ENCODE data around the gene FDXACB1. TPM values are rescaled to one million over a fixed set of nuclear protein-coding genes. Genes with fewer than 3 reads are reported as not detected.

Gene FDXACB1
- total RNA-seq, 4 donors from 2014 or later = 3.5 to 5.6 (median 3.9) TPM

DNA sequence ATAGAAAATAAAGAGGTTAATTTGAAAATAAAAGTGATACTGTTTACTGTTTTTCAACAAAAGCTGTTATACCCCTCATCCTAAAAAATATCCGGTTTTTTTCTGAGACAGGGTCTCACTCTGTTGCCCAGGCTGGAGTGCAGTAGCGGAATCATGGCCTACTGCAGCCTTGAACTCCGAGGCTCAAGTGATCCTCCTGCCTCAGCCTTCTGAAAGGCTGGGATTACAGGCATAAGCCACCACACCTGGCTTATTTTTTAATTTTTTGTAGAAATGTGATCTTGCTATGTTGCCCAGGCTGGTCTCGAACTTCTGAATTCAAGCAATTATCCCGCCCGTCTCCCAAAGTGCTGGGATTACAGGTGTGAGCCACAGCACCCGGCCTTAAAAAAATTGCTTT is 43.3 kb downstream of the FDXACB1 start:
- Histone ChIP-seq H3K4me3 (no peak overlapping the region), H3K4me1 (no peaks in the 10 kb centered on the region), H3K9me3 (no peaks in the 10 kb centered on the region), H3K36me3 (peaks cover 37% of the 10 kb centered on the region), H3K27ac (no peak overlapping the region), H3K27me3 (no peaks in the 10 kb centered on the region)
- WGBS = over 99% methylated on average over 7 of the region's 7 CpGs
- DNase-seq (ENCODE audit: low spot score in 2 of 2) = no peak
- TF ChIP-seq, protein P1, sequence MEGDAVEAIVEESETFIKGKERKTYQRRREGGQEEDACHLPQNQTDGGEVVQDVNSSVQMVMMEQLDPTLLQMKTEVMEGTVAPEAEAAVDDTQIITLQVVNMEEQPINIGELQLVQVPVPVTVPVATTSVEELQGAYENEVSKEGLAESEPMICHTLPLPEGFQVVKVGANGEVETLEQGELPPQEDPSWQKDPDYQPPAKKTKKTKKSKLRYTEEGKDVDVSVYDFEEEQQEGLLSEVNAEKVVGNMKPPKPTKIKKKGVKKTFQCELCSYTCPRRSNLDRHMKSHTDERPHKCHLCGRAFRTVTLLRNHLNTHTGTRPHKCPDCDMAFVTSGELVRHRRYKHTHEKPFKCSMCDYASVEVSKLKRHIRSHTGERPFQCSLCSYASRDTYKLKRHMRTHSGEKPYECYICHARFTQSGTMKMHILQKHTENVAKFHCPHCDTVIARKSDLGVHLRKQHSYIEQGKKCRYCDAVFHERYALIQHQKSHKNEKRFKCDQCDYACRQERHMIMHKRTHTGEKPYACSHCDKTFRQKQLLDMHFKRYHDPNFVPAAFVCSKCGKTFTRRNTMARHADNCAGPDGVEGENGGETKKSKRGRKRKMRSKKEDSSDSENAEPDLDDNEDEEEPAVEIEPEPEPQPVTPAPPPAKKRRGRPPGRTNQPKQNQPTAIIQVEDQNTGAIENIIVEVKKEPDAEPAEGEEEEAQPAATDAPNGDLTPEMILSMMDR (IDR thresholded peaks at IDR 0.05) = no peak
- TF ChIP-seq POLR2A (IDR thresholded peaks at IDR 0.05) (no peak), POLR2AphosphoS5 (IDR thresholded peaks at IDR 0.05) (no peak), EP300 (IDR thresholded peaks at IDR 0.05) (no peak)

DNA sequence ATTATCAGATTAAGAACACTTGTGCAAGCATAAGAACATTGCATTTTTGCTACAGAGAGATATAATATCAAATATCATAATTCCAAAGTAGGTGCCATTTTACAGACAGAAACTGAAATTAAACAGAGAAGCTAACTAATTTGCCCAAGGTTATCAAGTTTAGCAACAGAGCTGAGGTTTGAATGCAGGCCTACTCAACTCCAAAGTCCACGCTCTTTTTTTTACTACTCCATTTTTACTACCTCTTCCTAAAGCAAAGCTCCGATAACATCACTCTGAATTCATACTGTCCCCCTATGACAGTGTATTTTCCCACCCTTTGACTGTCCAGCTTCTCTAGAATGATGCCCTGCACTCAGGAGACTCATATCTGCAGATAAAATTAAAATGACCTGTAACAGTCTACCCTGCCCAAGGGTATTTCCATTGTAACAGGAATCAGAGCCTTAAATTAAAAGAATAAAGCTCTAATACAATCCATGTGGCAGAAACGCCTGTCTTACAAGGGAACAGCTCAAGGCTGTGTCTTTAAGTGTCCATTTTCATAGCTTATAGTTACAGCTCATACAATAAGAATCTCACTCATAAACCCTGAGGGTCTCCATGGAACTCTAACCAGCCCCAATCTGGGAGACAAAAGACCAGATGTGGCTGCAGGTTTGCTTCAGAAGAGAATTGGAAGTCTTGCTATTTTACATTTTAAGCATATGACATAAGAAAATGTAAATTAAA is 44.4 kb downstream of the FDXACB1 start:
- H3K36me3 ChIP-seq = peaks cover 40% of the 10 kb centered on the region

DNA sequence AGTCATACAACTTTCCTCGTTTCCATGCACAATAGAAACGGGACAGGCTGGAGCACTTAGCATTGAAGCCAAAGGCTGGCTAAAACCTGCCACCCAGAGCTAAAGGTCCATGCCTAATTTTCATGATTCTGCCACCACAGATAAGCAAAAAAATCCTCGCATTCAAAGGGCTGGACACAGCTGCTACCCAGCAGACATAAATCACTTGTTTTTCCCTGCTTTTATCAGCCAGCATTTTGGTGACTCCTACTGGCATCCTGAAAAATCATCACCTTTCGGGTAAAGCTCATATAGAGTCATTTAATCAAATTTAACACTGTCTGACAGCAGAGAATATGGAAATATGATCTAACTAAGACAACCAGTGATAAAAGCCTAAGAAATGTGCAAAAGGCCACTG is 45.4 kb downstream of the FDXACB1 start:
- Histone ChIP-seq H3K9me3 (no peaks in the 10 kb centered on the region), H3K4me1 (no peaks in the 10 kb centered on the region), H3K27me3 (no peaks in the 10 kb centered on the region), H3K36me3 (peaks cover 40% of the 10 kb centered on the region), H3K27ac (no peak overlapping the region), H3K4me3 (no peak overlapping the region)
- 67% methylated on average over 4 of the region's 4 CpGs for WGBS
- no peak for TF ChIP-seq POLR2AphosphoS5 (IDR thresholded peaks at IDR 0.05)
- TF ChIP-seq, protein P1 (IDR thresholded peaks at IDR 0.05) = no peak
- no peak for TF ChIP-seq POLR2A (IDR thresholded peaks at IDR 0.05)
- TF ChIP-seq EP300 (IDR thresholded peaks at IDR 0.05) = no peak
- DNase-seq (ENCODE audit: low spot score in 2 of 2) = no peak

More for the DNA sequence above, 44.4 kb downstream of the FDXACB1 start:
- H3K4me1 ChIP-seq = no peaks in the 10 kb centered on the region
- no peaks in the 10 kb centered on the region for H3K27me3 ChIP-seq
- DNase-seq (ENCODE audit: low spot score in 2 of 2) = no peak
- TF ChIP-seq POLR2A (IDR thresholded peaks at IDR 0.05) (no peak), POLR2AphosphoS5 (IDR thresholded peaks at IDR 0.05) (no peak), EP300 (IDR thresholded peaks at IDR 0.05) (no peak)
- TF ChIP-seq, protein P1 (IDR thresholded peaks at IDR 0.05) = no peak
- 91% methylated on average over 3 of the region's 3 CpGs for WGBS
- no peaks in the 10 kb centered on the region for H3K9me3 ChIP-seq
- no peak overlapping the region for H3K4me3 ChIP-seq
- no peak overlapping the region for H3K27ac ChIP-seq

DNA sequence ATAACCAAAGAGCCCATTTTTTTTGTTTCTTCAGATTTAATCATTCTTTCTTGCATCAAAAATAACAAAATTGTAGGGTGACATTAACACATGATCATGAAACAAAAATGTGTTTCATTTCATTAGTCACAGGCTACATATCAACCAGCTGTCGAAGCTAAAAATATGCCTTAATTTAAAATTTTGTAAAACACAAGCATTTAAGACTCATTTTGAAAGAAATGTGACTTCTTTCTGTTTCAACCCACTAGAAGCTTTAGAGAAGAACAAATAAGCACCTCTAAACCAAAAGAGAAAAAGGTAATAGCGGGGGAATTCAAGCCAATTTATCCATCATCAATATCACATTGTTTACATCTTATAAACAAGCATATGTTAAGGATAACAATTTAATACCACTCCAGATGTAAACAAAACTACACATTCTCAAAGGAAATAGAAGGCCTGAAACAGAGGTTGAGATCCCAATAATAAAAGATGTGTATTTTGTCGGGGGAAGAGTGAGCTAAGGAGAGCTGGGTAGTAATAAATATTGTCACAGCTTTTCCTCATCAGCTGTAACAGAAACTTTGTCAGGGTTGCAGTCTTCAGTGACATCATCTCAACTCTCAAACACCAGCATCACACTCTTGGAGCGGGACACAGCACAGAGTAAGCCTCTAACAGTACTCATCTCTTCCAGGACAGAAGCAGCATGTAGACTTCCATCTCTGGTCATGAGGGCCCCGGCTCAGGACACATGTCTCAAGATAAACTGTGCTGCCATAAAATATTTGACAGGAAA is 49.6 kb downstream of the FDXACB1 start:
- TF ChIP-seq EP300 (IDR thresholded peaks at IDR 0.05) (no peak), POLR2A (IDR thresholded peaks at IDR 0.05) (no peak), POLR2AphosphoS5 (IDR thresholded peaks at IDR 0.05) (no peak)
- TF ChIP-seq, protein P1 (IDR thresholded peaks at IDR 0.05) = no peak
- Histone ChIP-seq H3K4me1 (no peaks in the 10 kb centered on the region), H3K27ac (no peak overlapping the region), H3K9me3 (no peaks in the 10 kb centered on the region), H3K4me3 (no peak overlapping the region), H3K36me3 (peaks cover 30% of the 10 kb centered on the region), H3K27me3 (no peaks in the 10 kb centered on the region)
- DNase-seq (ENCODE audit: low spot score in 2 of 2) = no peak
- 85% methylated on average over 5 of the region's 5 CpGs for WGBS

DNA sequence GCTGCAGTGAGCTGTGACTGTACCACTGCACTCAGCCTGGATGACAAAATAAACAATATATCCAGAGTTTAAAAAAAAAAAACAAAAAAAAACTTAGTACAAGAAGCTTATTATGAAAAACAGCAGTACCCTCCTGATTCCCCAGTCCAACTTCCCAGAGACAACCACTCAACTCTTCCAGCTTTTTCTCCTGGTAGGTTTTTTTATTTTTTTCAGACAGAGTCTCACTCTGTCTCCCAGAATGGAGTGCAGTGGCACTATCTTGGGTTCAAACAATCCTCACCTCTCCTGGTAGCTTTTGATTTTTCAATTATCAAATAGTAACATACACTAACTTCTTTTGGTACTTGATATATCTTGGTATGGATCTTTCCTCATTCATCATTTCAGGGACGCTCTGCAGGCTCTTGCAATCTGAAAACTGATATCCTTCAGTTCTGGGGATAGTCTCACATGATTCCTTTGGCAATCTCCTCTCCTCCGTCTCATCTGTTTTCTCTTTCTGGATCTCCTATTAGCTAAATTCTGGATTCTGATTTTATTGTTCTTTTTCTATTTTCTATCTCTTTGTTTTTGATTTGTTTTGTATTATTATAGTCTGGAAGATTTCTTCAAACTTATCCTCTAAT is 52.5 kb downstream of the FDXACB1 start:
- no peak overlapping the region for H3K4me3 ChIP-seq
- H3K36me3 ChIP-seq = peaks cover 22% of the 10 kb centered on the region
- H3K4me1 ChIP-seq = no peaks in the 10 kb centered on the region
- 80% methylated on average over 2 of the region's 2 CpGs for WGBS
- TF ChIP-seq POLR2AphosphoS5 (IDR thresholded peaks at IDR 0.05) = no peak
- TF ChIP-seq, protein P1 (IDR thresholded peaks at IDR 0.05) = no peak
- H3K27ac ChIP-seq = no peak overlapping the region
- H3K9me3 ChIP-seq = no peaks in the 10 kb centered on the region
- DNase-seq (ENCODE audit: low spot score in 2 of 2) = no peak
- H3K27me3 ChIP-seq = no peaks in the 10 kb centered on the region

Data from suprapubic skin (tissue), 4 donors.